ENCODE measurements around the gene MACO1. TPM values are rescaled to one million over a fixed set of nuclear protein-coding genes. Genes with fewer than 3 reads are reported as not detected.
A peak's percentile ranks its signal among the peaks of the same experiment; 100 is the strongest.

MACO1 gene
- total and polyA plus RNA-seq, 10 of the 15 experiments (the other 5 are each of a cell fraction or from before 2014, with no cell fraction given) = 3.2 to 19.8 (median 10.3) TPM

DNA sequence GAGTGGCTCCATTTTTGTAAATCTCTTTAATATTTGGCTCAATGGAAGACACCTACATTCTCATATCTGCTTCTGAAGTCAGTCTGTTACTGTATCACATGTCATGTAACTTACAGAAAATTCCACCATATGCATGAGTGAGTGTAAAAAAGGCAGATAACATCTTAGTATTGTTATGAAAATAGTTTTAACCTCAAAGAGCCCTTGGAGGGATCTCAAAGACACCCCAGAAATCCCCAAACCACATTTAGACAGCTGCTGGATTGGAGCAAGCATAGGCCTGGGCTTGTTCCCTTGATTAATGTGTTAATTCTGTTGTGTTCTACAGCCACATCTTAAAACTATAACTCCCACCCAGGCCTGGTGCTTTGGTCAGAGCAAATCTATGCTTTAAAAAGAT, 16.9 kb downstream of the MACO1 start (continued):
- TF ChIP-seq, protein P1, sequence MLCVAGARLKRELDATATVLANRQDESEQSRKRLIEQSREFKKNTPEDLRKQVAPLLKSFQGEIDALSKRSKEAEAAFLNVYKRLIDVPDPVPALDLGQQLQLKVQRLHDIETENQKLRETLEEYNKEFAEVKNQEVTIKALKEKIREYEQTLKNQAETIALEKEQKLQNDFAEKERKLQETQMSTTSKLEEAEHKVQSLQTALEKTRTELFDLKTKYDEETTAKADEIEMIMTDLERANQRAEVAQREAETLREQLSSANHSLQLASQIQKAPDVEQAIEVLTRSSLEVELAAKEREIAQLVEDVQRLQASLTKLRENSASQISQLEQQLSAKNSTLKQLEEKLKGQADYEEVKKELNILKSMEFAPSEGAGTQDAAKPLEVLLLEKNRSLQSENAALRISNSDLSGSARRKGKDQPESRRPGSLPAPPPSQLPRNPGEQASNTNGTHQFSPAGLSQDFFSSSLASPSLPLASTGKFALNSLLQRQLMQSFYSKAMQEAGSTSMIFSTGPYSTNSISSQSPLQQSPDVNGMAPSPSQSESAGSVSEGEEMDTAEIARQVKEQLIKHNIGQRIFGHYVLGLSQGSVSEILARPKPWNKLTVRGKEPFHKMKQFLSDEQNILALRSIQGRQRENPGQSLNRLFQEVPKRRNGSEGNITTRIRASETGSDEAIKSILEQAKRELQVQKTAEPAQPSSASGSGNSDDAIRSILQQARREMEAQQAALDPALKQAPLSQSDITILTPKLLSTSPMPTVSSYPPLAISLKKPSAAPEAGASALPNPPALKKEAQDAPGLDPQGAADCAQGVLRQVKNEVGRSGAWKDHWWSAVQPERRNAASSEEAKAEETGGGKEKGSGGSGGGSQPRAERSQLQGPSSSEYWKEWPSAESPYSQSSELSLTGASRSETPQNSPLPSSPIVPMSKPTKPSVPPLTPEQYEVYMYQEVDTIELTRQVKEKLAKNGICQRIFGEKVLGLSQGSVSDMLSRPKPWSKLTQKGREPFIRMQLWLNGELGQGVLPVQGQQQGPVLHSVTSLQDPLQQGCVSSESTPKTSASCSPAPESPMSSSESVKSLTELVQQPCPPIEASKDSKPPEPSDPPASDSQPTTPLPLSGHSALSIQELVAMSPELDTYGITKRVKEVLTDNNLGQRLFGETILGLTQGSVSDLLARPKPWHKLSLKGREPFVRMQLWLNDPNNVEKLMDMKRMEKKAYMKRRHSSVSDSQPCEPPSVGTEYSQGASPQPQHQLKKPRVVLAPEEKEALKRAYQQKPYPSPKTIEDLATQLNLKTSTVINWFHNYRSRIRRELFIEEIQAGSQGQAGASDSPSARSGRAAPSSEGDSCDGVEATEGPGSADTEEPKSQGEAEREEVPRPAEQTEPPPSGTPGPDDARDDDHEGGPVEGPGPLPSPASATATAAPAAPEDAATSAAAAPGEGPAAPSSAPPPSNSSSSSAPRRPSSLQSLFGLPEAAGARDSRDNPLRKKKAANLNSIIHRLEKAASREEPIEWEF (IDR thresholded peaks at IDR 0.05; ENCODE audit: insufficient replicate concordance, low read depth, low read length) = no peak
- no peak for TF ChIP-seq EZH2 (IDR thresholded peaks at IDR 0.05; ENCODE audit: borderline replicate concordance, control insufficient read depth, low read depth, low read length)
- no peak for TF ChIP-seq POLR2A (IDR thresholded peaks at IDR 0.05; ENCODE audit: low read depth, low read length)
- TF ChIP-seq, protein P2, sequence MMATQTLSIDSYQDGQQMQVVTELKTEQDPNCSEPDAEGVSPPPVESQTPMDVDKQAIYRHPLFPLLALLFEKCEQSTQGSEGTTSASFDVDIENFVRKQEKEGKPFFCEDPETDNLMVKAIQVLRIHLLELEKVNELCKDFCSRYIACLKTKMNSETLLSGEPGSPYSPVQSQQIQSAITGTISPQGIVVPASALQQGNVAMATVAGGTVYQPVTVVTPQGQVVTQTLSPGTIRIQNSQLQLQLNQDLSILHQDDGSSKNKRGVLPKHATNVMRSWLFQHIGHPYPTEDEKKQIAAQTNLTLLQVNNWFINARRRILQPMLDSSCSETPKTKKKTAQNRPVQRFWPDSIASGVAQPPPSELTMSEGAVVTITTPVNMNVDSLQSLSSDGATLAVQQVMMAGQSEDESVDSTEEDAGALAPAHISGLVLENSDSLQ (IDR thresholded peaks at IDR 0.05) = peak; percentile 64
- no peak for TF ChIP-seq GABPA (IDR thresholded peaks at IDR 0.05; ENCODE audit: low read depth)
- TF ChIP-seq SP1 (IDR thresholded peaks at IDR 0.05; ENCODE audit: low read depth, low read length) = peak; percentile 6
- TF ChIP-seq TBL1XR1 (IDR thresholded peaks at IDR 0.05; ENCODE audit: low read depth, low read length) = peak; percentile 73; the same call in 1 of the 2 replicates
- TF ChIP-seq MEF2A (IDR thresholded peaks at IDR 0.05; ENCODE audit: insufficient read depth, low read depth, low read length) = peak; percentile 63; the same call in 1 of the 2 replicates
- TF ChIP-seq, protein P3, sequence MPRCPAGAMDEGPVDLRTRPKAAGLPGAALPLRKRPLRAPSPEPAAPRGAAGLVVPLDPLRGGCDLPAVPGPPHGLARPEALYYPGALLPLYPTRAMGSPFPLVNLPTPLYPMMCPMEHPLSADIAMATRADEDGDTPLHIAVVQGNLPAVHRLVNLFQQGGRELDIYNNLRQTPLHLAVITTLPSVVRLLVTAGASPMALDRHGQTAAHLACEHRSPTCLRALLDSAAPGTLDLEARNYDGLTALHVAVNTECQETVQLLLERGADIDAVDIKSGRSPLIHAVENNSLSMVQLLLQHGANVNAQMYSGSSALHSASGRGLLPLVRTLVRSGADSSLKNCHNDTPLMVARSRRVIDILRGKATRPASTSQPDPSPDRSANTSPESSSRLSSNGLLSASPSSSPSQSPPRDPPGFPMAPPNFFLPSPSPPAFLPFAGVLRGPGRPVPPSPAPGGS (IDR thresholded peaks at IDR 0.05; ENCODE audit: borderline replicate concordance, insufficient read depth, low read depth, low read length, poor library complexity, severe bottlenecking) = peak; percentile 60
- TF ChIP-seq CEBPB (IDR thresholded peaks at IDR 0.05; ENCODE audit: borderline replicate concordance in 1 of 2, low read depth in 2 of 2, low read length in 2 of 2) = no peak
- TF ChIP-seq, protein P4, sequence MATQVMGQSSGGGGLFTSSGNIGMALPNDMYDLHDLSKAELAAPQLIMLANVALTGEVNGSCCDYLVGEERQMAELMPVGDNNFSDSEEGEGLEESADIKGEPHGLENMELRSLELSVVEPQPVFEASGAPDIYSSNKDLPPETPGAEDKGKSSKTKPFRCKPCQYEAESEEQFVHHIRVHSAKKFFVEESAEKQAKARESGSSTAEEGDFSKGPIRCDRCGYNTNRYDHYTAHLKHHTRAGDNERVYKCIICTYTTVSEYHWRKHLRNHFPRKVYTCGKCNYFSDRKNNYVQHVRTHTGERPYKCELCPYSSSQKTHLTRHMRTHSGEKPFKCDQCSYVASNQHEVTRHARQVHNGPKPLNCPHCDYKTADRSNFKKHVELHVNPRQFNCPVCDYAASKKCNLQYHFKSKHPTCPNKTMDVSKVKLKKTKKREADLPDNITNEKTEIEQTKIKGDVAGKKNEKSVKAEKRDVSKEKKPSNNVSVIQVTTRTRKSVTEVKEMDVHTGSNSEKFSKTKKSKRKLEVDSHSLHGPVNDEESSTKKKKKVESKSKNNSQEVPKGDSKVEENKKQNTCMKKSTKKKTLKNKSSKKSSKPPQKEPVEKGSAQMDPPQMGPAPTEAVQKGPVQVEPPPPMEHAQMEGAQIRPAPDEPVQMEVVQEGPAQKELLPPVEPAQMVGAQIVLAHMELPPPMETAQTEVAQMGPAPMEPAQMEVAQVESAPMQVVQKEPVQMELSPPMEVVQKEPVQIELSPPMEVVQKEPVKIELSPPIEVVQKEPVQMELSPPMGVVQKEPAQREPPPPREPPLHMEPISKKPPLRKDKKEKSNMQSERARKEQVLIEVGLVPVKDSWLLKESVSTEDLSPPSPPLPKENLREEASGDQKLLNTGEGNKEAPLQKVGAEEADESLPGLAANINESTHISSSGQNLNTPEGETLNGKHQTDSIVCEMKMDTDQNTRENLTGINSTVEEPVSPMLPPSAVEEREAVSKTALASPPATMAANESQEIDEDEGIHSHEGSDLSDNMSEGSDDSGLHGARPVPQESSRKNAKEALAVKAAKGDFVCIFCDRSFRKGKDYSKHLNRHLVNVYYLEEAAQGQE (IDR thresholded peaks at IDR 0.05; ENCODE audit: low read depth, low read length) = no peak
- TF ChIP-seq, protein P5, sequence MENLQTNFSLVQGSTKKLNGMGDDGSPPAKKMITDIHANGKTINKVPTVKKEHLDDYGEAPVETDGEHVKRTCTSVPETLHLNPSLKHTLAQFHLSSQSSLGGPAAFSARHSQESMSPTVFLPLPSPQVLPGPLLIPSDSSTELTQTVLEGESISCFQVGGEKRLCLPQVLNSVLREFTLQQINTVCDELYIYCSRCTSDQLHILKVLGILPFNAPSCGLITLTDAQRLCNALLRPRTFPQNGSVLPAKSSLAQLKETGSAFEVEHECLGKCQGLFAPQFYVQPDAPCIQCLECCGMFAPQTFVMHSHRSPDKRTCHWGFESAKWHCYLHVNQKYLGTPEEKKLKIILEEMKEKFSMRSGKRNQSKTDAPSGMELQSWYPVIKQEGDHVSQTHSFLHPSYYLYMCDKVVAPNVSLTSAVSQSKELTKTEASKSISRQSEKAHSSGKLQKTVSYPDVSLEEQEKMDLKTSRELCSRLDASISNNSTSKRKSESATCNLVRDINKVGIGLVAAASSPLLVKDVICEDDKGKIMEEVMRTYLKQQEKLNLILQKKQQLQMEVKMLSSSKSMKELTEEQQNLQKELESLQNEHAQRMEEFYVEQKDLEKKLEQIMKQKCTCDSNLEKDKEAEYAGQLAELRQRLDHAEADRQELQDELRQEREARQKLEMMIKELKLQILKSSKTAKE (IDR thresholded peaks at IDR 0.05; ENCODE audit: low read depth, poor library complexity, severe bottlenecking) = peak; percentile 91
- no peak for TF ChIP-seq ZNF274 (IDR thresholded peaks at IDR 0.05; ENCODE audit: insufficient read depth, insufficient read length)
- no peak for TF ChIP-seq SREBF1 (IDR thresholded peaks at IDR 0.05; ENCODE audit: low read length)
